HG02852 (cell line): Measurements from ENCODE around the gene MED16.

ENCODE experiments used
- ATAC-seq: cut with Tn5 transposase; IDR thresholded peaks from one replicate; pipeline ENCODE4 v1.9.1; 2021; ENCODE audit warnings: mild to moderate bottlenecking, moderate library complexity; ENCODE audit not compliant: unreplicated experiment

Gene MED16

DNA sequence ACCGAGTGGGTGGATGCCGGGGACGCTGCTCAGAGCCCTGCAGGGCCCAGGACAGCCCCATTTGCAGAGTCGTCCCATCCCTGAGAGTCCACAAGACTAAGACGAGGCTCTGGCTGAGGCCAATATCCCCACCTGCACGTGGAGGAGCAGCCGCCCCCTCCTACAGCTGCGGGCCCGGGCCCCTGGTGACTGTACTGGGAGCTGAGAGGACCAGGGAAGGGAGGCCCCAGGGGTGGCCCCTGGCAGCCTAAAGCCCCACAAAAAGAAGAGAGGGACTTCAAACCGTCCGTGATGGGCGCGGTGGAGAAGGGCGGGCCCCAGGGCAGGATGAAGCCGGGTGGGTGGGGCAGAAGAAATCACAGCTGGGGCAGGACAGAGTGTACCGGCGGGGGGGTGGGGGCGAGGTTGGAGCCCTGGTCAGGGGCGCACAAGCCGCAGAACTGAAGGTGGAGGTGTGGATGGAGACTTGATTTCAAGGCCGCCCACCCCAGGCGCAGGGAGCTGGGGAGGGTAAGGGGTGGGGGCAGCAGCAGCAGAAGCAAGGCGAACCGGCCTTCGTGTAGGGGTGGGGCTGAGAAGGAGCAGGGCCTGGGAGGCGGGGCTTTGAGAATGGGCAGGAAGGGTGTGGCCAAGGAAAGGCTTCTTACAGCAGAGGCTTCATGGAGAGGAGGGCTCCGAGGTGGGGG is 20.6 kb downstream of the MED16 start:
- ATAC-seq, result no peak

DNA sequence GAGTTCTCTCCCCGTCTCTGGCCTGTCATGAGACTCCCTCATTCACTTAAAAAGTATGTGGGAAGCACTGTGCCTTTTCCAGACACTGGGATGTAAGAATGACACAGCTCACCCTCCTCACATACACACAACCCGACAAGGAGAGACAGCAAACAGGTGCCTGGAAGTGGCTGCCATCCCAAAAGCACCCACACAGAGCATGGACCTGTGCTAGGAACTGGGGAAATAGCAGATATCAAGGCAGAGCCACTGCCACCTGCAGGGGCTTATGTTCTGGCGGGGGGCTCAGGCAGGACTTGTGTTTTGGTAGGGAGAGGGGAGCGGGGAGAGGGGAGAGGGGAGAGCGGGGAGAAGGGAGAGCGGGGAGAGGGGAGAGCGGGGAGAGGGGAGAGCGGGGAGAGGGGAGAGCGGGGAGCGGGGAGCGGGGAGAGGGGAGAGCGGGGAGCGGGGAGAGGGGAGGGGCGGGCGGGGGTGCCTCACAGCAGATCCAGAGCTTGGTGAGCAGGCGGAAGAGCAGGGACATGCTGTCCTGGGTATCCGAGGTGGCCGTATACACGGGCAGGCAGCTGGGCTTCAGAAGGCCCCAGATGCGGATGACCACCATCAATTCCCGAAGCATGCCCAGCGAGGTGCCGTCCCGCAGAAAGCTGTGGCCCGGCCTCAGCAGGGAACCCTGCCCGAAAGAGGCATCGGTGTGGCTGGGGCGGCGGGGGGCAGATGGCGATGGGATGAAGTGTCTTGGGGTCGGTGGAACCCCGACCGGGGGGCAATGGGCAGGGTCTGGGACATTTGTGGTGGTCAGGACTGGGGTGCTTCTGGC is 21.3 kb downstream of the MED16 start:
- no peak for ATAC-seq

GRCh38 chr19:870963-871401 is 22.0 kb downstream of the MED16 start:
- ATAC-seq, result no peak

DNA sequence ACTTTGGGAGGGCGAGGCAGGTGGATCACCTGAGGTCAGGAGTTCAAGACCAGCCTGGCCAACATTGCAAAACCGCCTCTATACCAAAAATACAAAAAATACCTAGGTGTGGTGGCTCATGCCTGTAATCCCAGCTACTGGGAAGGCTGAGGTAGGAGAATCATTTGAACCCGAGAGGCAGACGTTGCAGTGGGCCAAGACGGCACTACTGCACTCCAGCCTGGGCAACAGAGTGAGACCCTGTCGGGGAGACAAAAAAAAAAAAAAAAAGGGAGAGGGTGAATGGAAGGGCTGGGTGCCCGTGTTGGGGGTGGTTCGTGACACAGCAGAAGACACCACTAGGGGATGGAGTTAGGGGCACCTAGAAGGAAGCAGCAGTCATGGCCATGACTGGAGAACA is 22.7 kb downstream of the MED16 start:
- no peak for ATAC-seq

DNA sequence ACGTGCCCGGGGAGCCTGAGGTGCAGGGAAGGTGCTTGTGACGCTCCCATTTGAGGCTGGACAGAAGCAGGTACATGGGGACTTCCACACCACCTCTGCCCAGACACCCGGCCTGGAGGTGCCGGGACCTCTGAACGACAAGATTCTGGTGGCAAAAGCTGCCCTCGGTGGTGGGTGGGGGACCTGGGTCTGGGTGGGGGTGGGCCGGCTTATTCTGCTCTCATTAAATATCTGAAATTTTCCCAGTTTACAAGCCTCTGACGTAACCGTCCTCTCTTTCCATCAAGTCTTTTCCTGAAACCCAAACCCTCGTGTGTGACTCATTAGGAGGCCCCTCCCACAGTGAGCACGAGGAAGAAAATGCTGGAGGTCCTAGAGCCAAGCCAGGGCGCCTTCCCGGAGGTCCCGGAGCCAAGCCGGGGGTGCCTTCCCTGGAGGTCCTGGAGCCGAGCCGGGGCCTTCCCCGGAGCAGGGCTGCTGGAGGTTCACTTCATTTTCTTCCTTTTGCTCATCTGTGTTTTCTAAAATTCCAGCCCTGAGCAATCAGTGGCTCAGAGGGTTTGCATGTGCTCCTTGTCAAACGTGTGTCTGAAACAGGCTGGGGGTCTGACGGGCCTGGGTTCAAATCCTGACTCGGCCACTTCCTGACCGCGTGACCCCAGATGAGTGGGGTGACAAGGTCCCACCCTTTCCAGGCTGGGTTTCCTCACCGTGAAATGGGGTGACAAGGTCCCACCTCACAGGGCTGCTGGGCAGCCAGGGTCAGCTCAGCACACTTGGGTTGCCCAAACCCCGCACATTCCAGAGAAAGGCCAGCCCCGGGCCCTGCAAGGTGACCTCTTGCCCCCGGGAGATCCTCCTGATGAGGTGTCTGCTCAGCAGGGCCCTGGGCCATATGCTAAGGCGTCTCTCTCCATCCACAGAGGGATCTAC is 23.5 kb downstream of the MED16 start:
- ATAC-seq, result no peak

- no peak for ATAC-seq
Observed at GRCh38 chr19:868458-869244, 24.3 kb downstream of the MED16 start.

- ATAC-seq, result no peak
Observed at GRCh38 chr19:867855-868457, 25.0 kb downstream of the MED16 start.

DNA sequence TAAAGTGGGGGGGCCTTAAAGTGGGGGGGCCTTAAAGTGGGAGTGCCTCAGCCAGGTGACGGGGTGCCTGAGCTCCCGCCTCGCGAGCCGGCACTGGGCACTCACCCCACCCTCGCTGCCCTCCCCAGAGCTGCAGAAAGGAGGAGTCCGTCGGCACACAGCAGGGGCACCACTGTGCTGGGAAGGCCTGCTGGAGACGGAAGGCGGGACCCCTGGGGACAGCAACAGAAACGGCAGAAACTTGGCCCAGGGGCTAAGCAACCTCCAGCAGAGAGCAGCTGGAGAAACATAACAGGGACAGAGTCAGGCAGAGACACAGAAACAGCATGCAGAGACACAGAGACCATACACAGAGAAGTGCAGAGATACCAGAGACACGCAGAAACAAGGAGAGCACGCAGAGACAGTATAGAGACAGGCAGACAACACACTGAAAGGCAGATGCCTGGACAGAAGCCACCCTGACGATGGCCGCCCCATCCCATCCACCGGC is 25.6 kb downstream of the MED16 start:
- ATAC-seq, result no peak

GRCh38 chr19:866769-867300 is 26.2 kb downstream of the MED16 start:
- ATAC-seq, result no peak

DNA sequence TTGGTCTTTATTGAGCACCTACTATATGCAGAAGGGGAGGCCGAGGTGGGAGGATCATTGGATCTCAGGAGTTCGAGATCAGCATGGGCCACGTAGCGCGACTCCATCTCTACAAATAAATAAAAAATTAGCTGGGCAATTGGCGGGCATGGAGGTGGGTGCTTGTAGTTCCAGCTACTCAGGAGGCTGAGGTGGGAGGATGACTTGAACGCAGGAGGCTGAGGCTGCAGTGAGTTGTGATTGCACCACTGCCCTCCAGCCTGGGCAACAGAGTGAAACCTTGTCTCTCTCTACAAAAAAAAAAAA is 29.7 kb downstream of the MED16 start:
- ATAC-seq, result no peak

DNA sequence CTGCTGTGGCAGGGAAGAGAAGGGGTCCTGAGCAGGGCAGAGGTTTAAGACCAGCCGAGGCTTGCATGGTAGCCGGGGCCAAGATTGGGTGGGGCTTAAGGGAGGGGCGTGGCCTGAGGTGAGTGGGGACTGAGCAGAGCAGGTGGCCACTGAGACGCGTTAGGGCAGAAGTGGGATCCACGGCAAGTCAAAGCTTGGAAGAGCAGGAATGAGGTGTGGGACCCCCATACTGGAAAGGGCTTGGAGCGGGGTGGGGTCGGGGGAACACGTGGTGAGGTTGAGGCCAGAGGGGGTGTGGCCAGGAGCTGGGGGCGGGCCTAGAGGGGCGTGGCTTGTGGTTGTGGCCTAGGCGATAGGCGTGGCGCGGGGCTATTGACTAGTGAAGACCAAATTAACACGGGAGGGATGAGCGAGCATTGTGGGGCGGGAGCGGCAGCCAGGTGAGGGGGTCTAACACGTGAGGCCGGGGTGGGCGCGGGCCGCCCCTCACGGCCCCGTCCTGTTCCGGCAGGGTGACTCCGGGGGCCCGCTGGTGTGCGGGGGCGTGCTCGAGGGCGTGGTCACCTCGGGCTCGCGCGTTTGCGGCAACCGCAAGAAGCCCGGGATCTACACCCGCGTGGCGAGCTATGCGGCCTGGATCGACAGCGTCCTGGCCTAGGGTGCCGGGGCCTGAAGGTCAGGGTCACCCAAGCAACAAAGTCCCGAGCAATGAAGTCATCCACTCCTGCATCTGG is 30.2 kb downstream of the MED16 start:
- ATAC-seq, result no peak

- ATAC-seq, result no peak
Observed at GRCh38 chr19:861756-862580, 31.0 kb downstream of the MED16 start.

DNA sequence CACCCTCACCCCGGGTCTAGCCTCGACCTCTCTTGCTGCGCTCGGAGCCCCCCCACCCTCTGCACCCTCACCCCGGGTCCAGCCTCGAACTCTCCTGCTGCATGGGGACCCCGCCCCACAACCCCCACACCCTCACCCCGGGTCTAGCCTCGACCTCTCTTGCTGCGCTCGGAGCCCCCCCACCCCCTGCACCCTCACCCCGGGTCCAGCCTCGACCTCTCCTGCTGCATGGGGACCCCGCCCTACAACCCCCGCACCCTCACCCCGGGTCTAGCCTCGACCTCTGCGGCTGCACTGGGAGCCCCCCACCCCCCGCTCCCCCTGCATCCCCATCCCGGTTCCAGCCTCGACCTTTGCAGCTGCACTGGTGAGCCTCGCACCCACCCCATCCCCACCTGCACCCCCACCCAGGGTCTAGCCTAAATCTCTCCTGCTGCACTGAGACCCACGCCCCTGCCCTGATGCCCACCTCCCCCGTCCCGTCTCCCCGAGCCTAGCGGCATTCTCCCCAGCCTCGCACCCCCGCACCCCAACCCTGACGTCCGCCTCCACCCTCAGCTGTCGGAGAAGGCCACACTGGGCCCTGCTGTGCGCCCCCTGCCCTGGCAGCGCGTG is 31.7 kb downstream of the MED16 start:
- no peak for ATAC-seq

GRCh38 chr19:858868-859843 is 33.8 kb downstream of the MED16 start, which contains the start of gene CFD:
TSS of gene CFD (plus strand) at chr19:859664. CDS start at chr19:859690, 26 bp downstream.
- ATAC-seq, result no peak

- no peak for ATAC-seq
Observed at GRCh38 chr19:858284-858683, 34.7 kb downstream of the MED16 start.

GRCh38 chr19:855566-856120 is 37.3 kb downstream of the MED16 start:
- no peak for ATAC-seq
